Cerebellar nuclear complex (tissue), 1 donor: ENCODE results near the gene RBM47.
"Not testable (repeated sequence)": the region's sequence is repeated elsewhere in the genome, so short reads cannot be mapped to it uniquely, and the experiment has no call there.

Experiments used
- DNase-seq, 2 experiments: peaks; one replicate each; lab custom pipeline; 2025; lab: John Stamatoyannopoulos, UW

Gene RBM47

DNA sequence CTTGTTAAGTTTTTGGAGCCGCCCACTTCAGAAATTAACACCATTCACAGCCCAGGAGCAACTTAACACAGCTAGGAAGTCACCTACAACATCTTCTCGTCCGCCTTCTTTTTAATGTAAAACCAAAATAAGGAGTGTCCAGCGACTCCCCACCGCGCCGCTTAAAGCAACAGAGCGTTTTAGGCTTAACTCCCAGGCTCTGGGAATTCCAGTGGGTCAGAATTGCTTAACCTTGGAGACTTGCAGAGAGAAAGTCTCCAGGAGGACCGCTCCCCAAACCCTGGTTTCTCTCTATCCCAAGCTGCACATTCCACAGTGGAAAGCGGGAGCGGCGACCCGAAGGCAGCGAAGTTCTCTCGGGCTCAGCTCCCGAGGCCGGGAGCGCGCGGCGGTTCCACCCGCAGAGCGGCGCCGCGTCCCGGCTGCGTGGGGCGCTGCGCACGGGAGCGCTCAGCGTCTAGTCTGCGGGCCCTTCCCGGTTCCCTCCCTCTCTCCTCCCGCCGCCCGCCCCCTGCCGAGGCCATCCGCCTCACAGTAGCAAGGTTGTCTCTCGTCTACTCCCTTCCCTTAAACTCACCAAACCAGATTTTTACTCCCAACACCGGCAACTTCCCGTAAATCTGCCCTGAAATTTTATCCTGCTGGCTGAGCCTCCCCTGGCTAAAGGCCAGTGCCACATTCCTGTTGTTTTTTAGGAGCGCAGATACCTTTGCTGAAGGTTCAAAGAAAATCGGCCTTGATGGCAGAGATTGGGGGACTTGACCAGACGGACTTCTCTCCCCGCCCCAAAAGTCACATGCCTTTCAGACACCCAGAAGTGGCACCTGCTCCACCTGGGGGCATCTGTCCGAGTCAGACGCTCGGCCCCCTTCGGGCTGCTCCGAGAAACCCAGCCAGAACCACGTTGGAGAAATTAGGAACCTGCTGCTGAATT, at the start of gene RBM47:
RBM47 (minus strand) TSS at position 464 of the 934 bp plus-strand sequence. CDS start 190,971 bp downstream, outside the sequence.
- no peak for DNase-seq

DNA sequence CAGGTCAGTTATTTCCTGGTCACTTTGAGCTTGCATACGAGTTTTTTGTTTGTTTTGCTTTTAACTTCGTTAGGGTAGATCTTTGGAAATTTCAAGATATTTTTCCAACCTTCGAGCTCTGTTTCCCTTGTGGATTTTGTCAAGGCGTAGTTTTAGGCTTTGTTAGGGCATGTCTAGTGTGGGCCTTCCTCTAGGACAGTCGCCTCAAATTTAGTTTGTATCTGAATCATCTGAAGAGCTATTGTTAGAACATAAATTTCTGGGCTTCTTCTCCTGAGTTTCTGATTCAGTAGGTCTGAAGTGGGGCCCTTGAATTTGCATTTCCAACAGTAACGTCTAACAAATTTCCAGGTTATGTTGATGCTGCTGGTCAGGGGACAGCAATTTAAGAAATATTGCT, 48.8 kb upstream of the RBM47 start:
- DNase-seq = no peak

DNA sequence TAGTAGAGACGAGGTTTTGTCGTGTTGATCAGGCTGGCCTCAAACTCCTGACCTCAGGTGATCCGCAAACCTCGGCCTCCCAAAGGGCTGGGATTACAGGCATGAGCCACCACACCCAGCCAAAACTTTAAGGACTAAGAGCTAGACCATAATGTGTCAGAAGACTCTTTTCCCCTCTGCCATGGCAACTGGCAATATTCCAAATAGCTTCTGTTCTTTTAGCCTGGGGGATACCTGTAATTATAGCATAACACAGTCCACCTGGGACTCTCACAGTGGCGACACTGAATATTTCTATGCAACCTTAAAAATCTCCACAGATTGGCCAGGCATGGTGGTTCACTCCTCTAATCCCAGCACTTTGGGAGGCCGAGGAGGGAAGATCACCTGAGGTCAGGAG, 45.5 kb upstream of the RBM47 start:
- DNase-seq = no peak

DNA sequence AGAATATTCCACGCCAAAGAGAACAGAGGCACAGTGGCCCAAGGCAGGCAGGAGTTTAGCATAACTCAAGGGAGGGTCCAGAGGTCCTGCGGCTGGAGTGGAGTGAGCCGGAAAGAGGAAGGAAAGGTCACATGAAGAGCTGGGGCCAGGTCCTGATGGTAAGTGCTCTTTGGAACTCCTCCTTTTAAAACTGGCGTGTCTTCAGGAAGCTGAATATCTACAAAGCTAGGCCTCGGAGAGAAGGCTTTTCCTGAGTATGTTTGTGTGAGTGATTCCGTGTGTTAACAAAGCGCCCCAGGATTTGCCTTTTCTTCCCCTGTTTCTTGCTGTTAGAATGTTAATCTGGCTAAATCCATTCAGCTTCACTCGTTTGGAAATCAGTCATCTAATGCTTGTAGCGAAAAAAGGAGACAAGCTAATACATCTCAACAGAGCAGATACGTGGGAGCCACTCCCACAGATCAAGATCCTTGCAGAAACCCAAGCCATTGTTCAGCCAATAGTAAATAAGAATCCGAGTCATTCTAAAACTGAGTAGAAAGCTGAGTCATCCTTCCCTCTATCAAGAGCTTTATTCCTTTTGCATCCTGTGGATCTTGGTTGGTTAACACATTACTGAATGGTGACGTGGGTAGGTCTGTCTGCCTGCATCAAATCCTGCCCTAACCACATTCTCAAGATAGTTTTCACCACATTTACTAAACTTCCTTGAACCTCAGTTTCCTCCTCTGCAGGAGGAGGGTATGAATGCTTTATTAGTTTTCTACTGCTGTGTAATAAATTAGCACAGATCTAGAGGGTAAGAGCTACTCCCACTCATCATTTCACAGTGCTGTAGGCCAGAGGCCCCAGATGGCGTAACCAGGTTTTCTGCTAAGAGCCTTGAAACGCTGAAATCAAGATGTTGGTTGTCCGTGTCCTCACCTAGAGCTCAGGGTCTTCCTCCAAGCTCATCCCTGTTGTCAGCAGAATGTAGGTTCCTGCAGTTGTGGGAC, 43.2 kb upstream of the RBM47 start:
- no peak for DNase-seq

DNA sequence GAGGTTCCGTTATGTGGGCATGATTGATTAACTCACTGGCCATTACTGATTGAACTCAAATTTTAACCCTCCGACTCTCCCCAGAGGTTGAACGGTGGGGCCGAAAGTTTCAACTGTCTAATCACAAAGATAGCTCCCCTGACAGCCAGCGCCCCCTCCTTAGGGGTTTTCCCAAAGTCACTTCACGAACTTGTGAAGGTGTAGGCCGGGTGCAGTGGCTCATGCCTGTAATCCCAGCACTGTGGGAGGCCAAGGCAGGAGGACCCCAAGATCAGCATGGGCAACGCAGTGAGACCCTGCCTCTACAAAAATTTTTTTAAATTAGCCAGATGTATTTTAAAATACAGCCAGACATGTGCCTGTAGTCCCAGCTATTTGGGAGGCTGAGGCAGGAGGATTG, 39.8 kb upstream of the RBM47 start:
- no peak for DNase-seq

DNA sequence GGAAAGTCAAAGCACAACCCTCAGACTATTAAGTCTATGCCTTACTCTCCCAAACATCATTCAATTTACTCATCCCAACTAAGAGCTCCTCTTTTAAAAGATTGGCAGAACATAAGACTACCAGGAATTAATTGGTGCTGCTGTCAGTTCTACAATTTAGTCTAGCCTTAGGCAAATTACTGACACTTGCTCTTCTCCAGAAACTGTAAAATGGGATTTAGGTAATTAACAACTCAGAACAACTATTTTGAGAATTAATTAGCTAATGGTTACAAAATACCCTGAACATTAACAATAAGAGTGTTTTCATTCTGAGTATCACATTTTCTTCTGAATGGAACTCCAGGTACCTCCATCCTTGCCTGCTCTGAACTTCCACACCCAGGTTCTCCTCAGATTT, 36.2 kb upstream of the RBM47 start:
- DNase-seq = no peak

DNA sequence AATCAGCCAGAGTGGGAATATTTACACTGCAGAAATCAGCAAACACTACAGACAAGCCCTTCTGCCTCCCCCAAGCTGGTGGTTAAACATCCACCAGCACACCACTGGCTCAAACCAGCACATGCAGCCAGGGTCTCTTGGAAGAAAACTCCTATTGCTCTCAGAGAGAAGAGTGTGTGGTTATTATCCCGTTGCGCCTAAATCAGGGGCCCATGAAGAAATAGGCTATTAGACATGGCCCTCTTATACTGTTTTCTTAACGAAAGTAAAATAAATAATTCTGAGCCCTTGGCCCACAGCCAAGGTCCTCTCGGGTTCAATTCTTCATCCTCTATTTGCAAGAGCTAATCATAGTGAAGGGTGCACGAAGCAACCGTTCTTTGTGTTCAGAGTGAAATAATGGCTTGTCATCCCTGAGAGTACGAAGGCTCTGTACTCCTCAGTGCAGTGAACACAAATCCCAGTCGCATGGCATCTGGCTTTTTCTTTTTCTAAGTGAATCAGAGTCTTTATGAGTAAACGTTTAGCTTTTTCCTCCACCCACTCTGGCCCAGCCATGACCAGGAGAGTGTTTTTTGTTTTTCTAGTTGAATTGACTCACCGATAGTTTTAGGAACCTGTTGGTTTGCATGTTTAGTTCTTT, 33.4 kb upstream of the RBM47 start:
- DNase-seq = no peak

DNA sequence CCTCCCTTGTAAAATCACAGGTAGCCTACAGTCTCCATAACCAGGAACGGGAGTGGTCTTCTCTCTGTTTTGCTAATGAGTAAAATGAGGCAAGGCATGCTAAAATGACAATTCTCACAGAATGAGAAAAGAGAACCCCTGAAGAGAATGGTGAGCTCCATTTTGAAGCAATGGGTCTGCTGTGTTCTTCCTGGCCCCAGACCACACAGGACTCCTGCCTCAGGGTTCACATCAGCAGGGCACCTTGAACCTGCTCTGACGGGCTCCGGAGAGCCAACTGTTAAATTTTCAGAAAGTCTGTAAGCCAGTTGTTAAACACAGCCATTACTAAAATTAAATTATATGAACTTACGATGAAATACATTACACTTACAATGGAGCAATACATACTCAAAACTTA, 32.1 kb upstream of the RBM47 start:
- no peak for DNase-seq

DNA sequence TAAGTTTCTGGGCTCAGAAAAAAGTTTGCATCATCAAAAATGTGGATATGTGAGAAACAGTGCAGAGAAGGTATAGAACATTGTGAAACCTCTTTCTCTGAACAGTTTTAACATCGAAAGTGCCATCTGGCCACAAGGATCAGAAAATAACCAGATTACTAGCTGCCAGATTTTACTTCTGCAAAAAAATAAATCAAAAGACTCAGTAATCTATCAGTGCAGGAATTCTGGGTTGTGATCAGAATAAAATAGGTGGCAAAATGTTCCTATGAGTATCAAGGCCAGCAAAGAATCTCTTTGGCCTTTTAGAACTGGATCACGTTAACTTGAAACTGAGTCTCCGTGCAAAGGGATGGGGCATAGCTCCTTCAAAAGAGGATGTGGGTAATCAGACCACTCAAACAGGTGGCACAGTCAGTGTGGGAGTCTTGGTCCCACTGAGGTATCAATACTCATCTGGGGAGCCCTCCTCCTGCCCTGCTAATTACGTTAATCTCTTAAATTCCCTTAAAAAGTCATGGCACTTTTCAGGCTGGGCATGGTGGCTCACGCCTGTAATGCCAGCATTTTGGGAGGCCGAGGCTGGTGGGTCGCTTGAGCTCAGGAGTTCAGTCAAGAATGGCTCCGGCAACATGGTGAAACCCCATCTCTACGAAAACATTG, 26.7 kb upstream of the RBM47 start:
- no peak for DNase-seq

DNA sequence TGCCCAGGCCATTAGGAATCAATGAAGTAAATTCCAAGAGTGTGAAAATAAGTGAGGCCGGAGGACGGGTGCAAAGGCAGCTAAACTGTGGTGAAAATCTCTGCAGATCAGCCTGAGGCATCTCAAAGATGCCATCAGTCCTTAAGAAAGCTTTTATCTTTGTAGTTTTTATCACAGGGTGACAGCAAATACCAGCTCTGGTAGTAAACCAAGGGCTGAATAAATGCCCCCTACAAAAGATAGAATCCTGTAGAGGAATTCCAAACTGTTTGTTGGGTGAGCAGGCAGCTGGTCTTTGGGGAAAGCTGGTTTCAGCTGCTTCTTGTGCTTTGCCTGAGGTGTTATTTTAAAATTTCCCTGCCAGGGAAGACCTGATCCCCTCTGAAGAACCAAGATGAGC, 21.6 kb upstream of the RBM47 start:
- no peak for DNase-seq

DNA sequence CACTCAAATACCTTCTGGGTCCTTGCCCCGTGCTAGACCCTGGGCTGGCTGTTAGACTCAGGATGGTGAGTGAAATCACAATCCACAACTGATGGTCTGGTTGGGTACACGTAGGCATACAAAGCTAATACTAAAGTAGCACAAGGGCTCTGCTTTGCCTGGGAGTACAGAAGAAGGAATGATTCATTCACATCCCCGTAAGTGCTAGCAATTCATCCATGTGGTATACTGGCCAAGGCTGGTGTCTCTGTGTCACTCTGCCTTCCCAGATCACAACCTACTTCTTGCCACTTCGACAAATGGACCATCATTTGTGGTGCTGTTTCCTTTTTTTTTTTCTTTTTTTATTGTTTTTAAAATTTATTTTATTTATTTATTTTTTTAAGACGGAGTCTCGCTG, 19.7 kb upstream of the RBM47 start:
- no peak for DNase-seq

DNA sequence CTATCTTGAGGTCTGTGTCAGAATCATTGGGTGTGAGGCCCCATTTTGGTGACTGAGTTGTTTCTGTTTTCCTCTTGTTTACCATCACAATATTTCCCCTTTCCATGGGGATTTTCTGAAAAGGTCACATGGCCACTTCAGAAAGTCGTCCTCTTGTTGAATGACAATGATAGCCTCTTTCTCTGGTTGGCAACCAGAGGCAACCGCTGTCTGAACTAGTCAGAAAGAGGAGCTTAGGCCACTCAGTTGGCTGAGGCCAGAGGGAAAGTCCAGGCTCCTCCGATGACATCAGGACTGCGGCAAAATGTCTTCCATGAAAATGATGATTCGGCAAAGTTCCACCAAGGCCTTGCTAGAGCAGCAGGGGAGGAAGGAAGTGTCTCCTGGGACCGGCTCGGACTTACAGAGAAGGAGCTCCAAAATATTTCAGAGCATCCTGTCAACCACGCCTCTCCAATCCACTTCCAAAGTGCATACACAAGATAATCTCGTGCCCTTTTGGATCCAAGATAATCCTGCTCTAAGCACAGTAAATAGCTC, 19.1 kb upstream of the RBM47 start:
- no peak for DNase-seq

DNA sequence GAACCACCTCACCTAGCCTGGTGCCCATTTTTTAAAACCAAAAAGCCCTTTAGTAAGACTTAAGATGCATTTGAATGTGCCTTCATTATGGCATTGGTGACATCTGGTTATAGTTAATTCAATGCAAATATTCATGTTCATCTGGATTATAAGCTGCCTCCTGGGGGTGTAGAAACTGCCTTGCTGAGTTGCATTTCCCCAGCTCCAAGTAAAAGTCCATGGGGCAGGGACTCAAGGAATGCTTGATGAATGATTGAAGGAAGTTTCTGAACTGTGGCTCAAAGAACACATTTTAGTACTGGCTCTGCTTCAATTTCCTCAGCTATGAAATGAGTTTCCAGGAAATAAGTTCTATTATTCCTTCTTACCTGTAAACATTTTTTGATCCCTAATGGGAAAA, 18.5 kb upstream of the RBM47 start:
- no peak for DNase-seq

DNA sequence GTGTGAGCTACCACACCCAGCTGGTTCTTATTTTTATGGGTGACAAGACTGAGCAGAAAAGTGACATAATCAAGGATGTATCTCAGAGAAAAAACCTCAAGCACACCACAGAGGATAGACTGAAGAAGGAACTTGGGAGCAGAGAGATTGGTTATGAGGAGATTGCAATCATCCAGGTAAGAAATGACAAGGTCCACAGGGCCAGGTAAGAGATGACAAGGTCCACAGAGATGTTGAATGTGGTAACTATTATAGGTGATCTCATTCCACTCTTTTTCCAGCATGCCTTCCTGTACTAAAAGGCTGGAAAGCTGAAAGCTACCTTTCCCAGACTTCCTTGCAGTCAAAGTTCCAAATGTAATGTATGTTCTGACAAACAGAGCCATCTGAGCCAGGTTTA, 15.9 kb upstream of the RBM47 start:
- DNase-seq = no peak

DNA sequence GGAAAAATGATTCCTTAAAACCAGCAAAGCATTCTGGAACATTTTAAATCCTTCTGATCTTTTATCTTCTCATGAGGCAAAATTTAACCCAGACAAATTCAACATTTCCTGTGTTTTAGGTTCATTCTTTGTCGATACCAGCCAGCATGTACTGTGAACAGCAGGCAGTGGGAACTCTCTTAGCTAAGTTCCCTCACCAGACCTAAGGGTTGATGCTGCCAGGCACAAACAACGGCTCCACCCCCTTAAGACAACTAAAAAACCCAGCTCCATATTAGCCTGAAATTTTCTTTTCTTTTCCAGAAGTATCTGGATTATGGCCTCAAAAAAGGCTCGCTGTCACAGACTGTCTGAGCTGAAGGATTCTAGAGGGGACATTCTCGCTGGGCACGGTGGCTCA, 2.4 kb upstream of the RBM47 start:
- no peak for DNase-seq

DNA sequence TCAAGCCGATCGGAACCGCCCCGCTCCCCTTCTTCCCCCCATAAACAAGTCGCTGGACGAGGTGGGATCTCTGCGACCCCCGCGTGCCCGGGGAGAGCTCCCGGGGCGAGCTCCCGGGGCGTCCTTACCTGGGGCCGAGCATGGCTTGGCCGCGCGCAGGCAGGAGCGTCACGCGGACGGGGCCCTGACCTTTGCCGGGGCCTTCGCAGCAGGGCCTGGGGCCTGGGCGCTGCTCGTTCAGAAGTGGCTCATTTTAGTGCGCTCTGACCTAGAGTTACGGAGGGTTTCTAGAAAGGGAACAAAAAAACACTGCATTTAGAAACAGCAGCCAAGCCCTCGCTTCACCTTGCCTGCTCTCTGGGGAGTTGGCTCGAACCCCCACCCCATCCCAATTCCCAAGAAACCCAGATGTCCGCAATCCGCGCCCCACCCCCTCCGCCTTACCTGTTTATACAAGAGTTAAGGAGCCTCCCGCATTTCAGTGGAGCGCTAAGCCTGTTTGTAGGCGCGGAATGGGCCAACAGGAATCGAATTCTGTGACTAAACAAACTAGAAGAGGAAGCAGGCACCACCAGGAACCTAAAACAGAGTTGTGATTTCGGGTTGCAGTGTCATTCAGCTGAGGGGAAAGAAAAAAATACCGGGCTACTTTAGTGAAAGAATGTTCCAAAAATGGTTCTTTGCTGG, 814 bp upstream of the RBM47 start:
- DNase-seq = no peak

DNA sequence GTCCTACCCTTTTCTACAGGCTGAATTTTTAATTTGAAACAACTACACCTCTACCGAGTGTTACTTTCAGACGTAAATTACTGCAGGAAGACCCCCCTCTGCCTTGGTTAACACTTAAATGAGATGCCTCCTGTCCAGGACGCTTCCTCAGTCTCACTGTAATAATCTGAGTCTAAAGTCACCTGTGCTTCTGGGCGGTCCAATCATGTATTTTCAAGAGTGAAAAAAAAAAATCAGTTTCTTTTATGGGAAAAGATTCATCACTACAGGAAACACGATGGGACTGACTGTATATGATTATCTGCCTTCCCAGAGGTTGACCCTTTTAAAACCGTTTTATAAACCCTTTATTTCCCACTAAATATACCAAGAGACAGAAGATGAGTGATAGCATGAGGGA, 776 bp downstream of the RBM47 start:
- DNase-seq = no peak

DNA sequence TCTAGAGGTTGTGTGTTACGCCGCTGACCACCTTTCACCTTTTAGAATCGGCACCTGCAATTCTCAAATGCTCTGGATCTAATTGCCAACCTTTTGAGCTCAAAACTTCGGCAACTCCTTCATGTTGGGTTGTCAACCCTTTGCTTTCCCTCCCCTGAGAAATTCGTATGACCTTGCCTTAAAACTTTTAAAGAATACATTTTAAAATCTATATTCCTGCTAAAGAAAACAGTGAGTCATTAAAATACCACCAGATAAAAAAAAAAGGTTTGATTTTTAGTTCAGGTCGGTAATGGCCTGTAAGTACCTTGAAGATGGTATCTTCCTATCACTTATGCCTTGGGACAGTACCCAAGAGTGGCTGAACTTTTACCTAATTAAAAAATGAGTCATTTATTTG, 1.3 kb downstream of the RBM47 start:
- DNase-seq = not testable (repeated sequence)

DNA sequence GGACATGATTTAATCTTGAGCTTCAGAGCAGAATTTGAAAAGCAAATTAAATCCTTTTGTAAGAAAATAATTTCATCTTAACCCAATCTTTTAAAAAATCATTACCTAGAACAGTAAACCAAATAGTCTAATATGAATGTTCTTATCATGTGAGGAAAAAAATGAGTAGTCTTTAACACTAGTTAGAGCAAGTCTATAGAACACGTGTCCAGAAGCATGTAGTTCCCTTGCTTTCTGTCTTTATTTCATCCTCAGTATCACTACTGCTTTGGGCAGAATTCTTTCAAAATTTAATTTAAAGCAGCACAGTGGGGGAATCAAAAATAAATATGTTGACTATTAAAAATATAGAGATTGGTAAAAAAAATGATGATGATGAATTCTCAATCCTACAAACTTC, 2.1 kb downstream of the RBM47 start:
- no peak for DNase-seq

DNA sequence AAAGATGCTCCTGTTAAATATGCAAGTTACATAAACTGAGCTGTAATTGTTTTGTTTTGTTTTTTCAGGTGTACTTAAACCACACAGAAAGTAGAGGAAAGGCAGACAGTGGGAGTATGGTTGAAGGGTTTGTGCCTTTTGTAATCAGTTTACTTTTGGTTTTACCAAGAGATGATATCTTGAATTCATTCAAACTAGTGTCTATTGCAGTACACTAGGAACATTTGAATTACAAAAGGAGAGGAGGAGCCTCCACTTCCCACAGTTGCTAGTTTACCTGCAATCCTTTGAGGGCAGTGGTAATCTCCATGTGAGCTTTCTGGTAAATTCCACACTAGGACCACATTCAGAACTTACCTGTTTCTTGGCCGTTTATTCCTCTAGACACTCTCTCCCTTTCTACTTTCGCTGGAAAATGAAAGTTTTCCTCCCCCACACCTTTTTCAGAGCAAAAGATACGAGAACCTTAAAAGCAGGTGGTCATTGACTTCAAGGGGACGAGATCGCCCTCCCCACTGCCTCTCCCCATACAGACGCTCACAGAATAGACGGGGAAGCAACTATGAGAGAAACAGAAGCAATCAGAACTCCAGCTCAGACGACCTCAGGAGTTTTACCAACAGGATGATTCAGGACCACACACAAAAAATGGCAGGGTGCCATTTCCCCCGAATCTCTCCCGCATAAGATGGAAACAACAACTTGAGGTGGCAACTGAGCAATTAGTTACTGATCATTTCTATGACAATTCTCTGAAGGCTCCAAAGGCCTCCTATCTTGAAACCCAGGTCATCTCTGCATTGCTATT, 3.3 kb downstream of the RBM47 start:
- DNase-seq = no peak
